ENCODE data around the gene ASB15.

GRCh38 chr7:123640583-123640982 lies 39.0 kb downstream of the ASB15 start:
- TF ChIP-seq CTCF (IDR thresholded peaks at IDR 0.05), result no peak
- TF ChIP-seq POLR2AphosphoS5 (IDR thresholded peaks at IDR 0.05), result no peak
- TF ChIP-seq EP300 (IDR thresholded peaks at IDR 0.05), result no peak

Data from stomach (tissue), 4 donors.